ENCODE data around the gene IPO4. TPM values are rescaled to one million over a fixed set of nuclear protein-coding genes. Genes with fewer than 3 reads are reported as not detected.

The IPO4 gene
- total and polyA plus RNA-seq, 9 donors = 5.6 to 50.9 (median 33.5) TPM

GRCh38 chr14:24150993-24151392, 37.6 kb downstream of the IPO4 start:
- intact Hi-C loops (cut with DNase I) = no loop called here
- Histone ChIP-seq H3K9me3 (no peaks in the 10 kb centered on the region), H3K27ac (no peak overlapping the region), H3K4me3 (no peak overlapping the region), H3K27me3 (no peaks in the 10 kb centered on the region), H3K4me1 (ENCODE audit: insufficient read depth) (peaks cover 2% of the 10 kb centered on the region), H3K36me3 (no peaks in the 10 kb centered on the region)
- no peak for TF ChIP-seq CTCF (IDR thresholded peaks at IDR 0.05)
- TF ChIP-seq EP300 (IDR thresholded peaks at IDR 0.05) = no peak
- no peak for TF ChIP-seq POLR2A (IDR thresholded peaks at IDR 0.05)
- no peak for DNase-seq
- 70 to 76% (median 75%) methylated on average over 9 of the region's 9 CpGs for WGBS, 3 donors

GRCh38 chr14:24150567-24150966, 38.0 kb downstream of the IPO4 start:
- Histone ChIP-seq H3K4me1 (ENCODE audit: insufficient read depth) (peaks cover 6% of the 10 kb centered on the region), H3K36me3 (no peaks in the 10 kb centered on the region), H3K27ac (no peak overlapping the region), H3K27me3 (no peaks in the 10 kb centered on the region), H3K9me3 (no peaks in the 10 kb centered on the region), H3K4me3 (no peak overlapping the region)
- intact Hi-C loops (cut with DNase I) = no loop called here
- DNase-seq = no peak
- no peak for TF ChIP-seq EP300 (IDR thresholded peaks at IDR 0.05)
- no peak for TF ChIP-seq CTCF (IDR thresholded peaks at IDR 0.05)
- TF ChIP-seq POLR2A (IDR thresholded peaks at IDR 0.05) = no peak
- 87 to 93% (median 88%) methylated on average over 9 of the region's 9 CpGs for WGBS, 3 donors

GRCh38 chr14:24150061-24150460, 38.6 kb downstream of the IPO4 start:
- no peaks in the 10 kb centered on the region for H3K27me3 ChIP-seq
- no peaks in the 10 kb centered on the region for H3K9me3 ChIP-seq
- no peak overlapping the region for H3K27ac ChIP-seq
- H3K4me1 ChIP-seq (ENCODE audit: insufficient read depth) = peaks cover 10% of the 10 kb centered on the region
- intact Hi-C loops (cut with DNase I) = no loop called here
- no peak for DNase-seq
- no peak overlapping the region for H3K4me3 ChIP-seq
- WGBS, 3 donors = 89 to 91% (median 90%) methylated on average over 9 of the region's 9 CpGs
- TF ChIP-seq POLR2A (IDR thresholded peaks at IDR 0.05) = no peak
- no peak for TF ChIP-seq CTCF (IDR thresholded peaks at IDR 0.05)
- TF ChIP-seq EP300 (IDR thresholded peaks at IDR 0.05) = no peak
- H3K36me3 ChIP-seq = no peaks in the 10 kb centered on the region

GRCh38 chr14:24149302-24149969, 39.2 kb downstream of the IPO4 start:
- Histone ChIP-seq H3K4me1 (ENCODE audit: insufficient read depth) (peaks cover 10% of the 10 kb centered on the region), H3K36me3 (no peaks in the 10 kb centered on the region), H3K4me3 (no peak overlapping the region), H3K9me3 (no peaks in the 10 kb centered on the region), H3K27ac (no peak overlapping the region), H3K27me3 (no peaks in the 10 kb centered on the region)
- DNase-seq = no peak
- intact Hi-C loops (cut with DNase I) = loop anchor here in 1 of 4 donors (10.0 kb wide), 1 partner anchor 215 kb away; the partner anchor contains the start of gene NFATC4
- TF ChIP-seq CTCF (IDR thresholded peaks at IDR 0.05) (no peak), EP300 (IDR thresholded peaks at IDR 0.05) (no peak), POLR2A (IDR thresholded peaks at IDR 0.05) (no peak)
- WGBS, 3 donors = 90 to 98% (median 92%) methylated on average over 3 of the region's 3 CpGs

Measured in ovary (tissue), 9 donors.